ENCODE measurements around the gene SAP30.

DNA sequence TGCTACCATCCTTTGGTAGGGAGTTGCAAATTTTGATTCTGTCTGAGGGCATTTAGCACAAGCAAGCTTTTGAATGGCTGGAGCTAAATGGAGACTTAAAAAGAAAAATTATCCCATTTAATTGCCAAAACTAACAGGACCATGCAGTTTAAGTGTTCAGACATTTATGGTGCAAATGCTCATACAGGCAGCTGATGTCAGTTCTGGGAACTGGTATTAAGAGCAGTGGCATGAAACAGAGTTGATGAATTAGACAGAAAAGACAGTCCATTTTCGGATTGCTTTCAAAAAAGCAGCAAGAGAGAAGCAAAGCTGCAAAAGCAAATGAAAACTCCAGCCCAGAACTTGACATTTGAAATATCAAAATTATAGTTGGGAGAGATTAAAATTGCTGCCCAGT lies 26.9 kb downstream of the SAP30 start:
- TF ChIP-seq POLR2A (IDR thresholded peaks at IDR 0.05; ENCODE audit: low read depth, low read length) (no peak), MAZ (IDR thresholded peaks at IDR 0.05; ENCODE audit: borderline replicate concordance, low read depth, low read length) (no peak), RCOR1 (IDR thresholded peaks at IDR 0.05; ENCODE audit: insufficient replicate concordance, low read length) (no peak), RAD21 (IDR thresholded peaks at IDR 0.05; ENCODE audit: low read length) (no peak), MAFK (IDR thresholded peaks at IDR 0.05; ENCODE audit: low read depth, low read length) (no peak), BHLHE40 (IDR thresholded peaks at IDR 0.05; ENCODE audit: low read depth, low read length) (no peak), FOS (IDR thresholded peaks at IDR 0.05; ENCODE audit: low read depth, low read length) (no peak)
- TF ChIP-seq, protein P1, sequence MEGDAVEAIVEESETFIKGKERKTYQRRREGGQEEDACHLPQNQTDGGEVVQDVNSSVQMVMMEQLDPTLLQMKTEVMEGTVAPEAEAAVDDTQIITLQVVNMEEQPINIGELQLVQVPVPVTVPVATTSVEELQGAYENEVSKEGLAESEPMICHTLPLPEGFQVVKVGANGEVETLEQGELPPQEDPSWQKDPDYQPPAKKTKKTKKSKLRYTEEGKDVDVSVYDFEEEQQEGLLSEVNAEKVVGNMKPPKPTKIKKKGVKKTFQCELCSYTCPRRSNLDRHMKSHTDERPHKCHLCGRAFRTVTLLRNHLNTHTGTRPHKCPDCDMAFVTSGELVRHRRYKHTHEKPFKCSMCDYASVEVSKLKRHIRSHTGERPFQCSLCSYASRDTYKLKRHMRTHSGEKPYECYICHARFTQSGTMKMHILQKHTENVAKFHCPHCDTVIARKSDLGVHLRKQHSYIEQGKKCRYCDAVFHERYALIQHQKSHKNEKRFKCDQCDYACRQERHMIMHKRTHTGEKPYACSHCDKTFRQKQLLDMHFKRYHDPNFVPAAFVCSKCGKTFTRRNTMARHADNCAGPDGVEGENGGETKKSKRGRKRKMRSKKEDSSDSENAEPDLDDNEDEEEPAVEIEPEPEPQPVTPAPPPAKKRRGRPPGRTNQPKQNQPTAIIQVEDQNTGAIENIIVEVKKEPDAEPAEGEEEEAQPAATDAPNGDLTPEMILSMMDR (conservative IDR thresholded peaks at IDR 0.05; ENCODE audit: low read depth, low read length): no peak
- TF ChIP-seq, protein P2, sequence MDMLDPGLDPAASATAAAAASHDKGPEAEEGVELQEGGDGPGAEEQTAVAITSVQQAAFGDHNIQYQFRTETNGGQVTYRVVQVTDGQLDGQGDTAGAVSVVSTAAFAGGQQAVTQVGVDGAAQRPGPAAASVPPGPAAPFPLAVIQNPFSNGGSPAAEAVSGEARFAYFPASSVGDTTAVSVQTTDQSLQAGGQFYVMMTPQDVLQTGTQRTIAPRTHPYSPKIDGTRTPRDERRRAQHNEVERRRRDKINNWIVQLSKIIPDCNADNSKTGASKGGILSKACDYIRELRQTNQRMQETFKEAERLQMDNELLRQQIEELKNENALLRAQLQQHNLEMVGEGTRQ (IDR thresholded peaks at IDR 0.05; ENCODE audit: low read depth, low read length): no peak
